Hepatocyte (in vitro differentiated cells): ENCODE measurements around the gene SNX5. TPM values are rescaled to one million over a fixed set of nuclear protein-coding genes. Genes with fewer than 3 reads are reported as not detected.

ENCODE experiments used
- DNase-seq: peaks from one replicate; pipeline ENCODE4 v3.0.0-alpha.2; 2016; ENCODE audit warnings: low spot score
- H2AFZ ChIP-seq: fragments of 200-600 bp; sonication (generic); 2 replicates; pipeline ENCODE4 v1.6.0; 2016; ENCODE audit warnings: antibody characterized with exemption, mild to moderate bottlenecking
- H3K27ac ChIP-seq: fragments of 200-600 bp; sonication (generic); 2 replicates; pipeline ENCODE4 v1.5.1; 2016; ENCODE audit warnings: mild to moderate bottlenecking
- H3K27me3 ChIP-seq: fragments of 200-600 bp; sonication (generic); 2 replicates; pipeline ENCODE4 v1.6.1; 2016
- H3K36me3 ChIP-seq: fragments of 200-600 bp; sonication (generic); replicated peaks from 2 replicates; pipeline ENCODE4 v1.5.1; 2016; ENCODE audit warnings: low read depth; ENCODE audit not compliant: insufficient read depth
- H3K4me1 ChIP-seq: fragments of 200-600 bp; sonication (generic); 2 replicates; pipeline ENCODE4 v1.5.1; 2016; ENCODE audit warnings: mild to moderate bottlenecking, moderate library complexity; ENCODE audit not compliant: insufficient read depth
- H3K4me2 ChIP-seq: fragments of 200-600 bp; sonication (generic); 2 replicates; pipeline ENCODE4 v1.6.0; 2016
- H3K4me3 ChIP-seq: fragments of 200-600 bp; sonication (generic); 2 replicates; pipeline ENCODE4 v1.5.1; 2016; ENCODE audit warnings: mild to moderate bottlenecking
- H3K79me2 ChIP-seq: fragments of 200-600 bp; sonication (generic); 2 replicates; pipeline ENCODE4 v1.6.0; 2017; ENCODE audit warnings: mild to moderate bottlenecking
- H3K9me2 ChIP-seq: fragments of 200-600 bp; sonication (generic); replicated peaks from 2 replicates; pipeline ENCODE4 v1.6.0; 2017; ENCODE audit warnings: mild to moderate bottlenecking; ENCODE audit not compliant: insufficient read depth
- H3K9me3 ChIP-seq: fragments of 200-600 bp; sonication (generic); 2 replicates; pipeline ENCODE4 v1.5.1; 2016; ENCODE audit warnings: low read depth, mild to moderate bottlenecking
- H4K20me1 ChIP-seq: fragments of 200-600 bp; sonication (generic); 2 replicates; pipeline ENCODE4 v1.6.0; 2016; ENCODE audit warnings: mild to moderate bottlenecking; ENCODE audit not compliant: insufficient read depth, poor library complexity, severe bottlenecking
- CTCF ChIP-seq: fragments of 200-600 bp; sonication (generic); IDR thresholded peaks from 2 replicates; pipeline ENCODE4 v1.5.1; 2016; ENCODE audit warnings: antibody characterized with exemption, mild to moderate bottlenecking; ENCODE audit not compliant: poor library complexity
- EZH2 ChIP-seq: fragments of 200-600 bp; sonication (generic); IDR thresholded peaks from 2 replicates; pipeline ENCODE4 v1.6.1; 2016; ENCODE audit warnings: antibody characterized with exemption, mild to moderate bottlenecking, borderline replicate concordance
- EZH2phosphoT487 ChIP-seq: fragments of 200-600 bp; sonication (generic); IDR thresholded peaks from one replicate; pipeline ENCODE4 v1.6.1; 2018; ENCODE audit warnings: antibody characterized with exemption, mild to moderate bottlenecking, low read depth, moderate library complexity; ENCODE audit not compliant: unreplicated experiment, severe bottlenecking
- WGBS: methylation state at CpG from one replicate; pipeline ENCODE4 v1.1.6; 2016; ENCODE audit warnings: low lambda C conversion rate; ENCODE audit errors: missing lambda C conversion rate; 5-methylcytosine and 5-hydroxymethylcytosine counted together
- polyA plus RNA-seq: library from polyadenylated mRNA; unstranded; fragments of >200 nt; fragmentation: Nextera tagmentation; extraction: Ambion mirVana; gene quantifications from 2 replicates; pipeline ENCODE4 v1.2.1, GENCODE V29; 2016
- total RNA-seq: library from RNA; depleted of rRNA; stranded (reverse); fragments of >200 nt; gene quantifications from 2 replicates; pipeline ENCODE4 v1.2.3, GENCODE V29; 2014

Gene SNX5
- total and polyA plus RNA-seq, 2 experiments from 2014 or later: 74.9 to 190 TPM

- DNase-seq: no peak
- H3K27me3 ChIP-seq: no peaks in the 10 kb centered on the region
- WGBS: 87% methylated on average over 7 of the region's 7 CpGs
- H3K9me3 ChIP-seq: no peaks in the 10 kb centered on the region
- TF ChIP-seq CTCF: no peak
- no peak for TF ChIP-seq EZH2
- TF ChIP-seq EZH2phosphoT487: no peak
- H3K27ac ChIP-seq: peak overlapping the region; percentile 97
- no peaks in the 10 kb centered on the region for H3K9me2 ChIP-seq
- H4K20me1 ChIP-seq: no peaks in the 10 kb centered on the region
- H3K4me2 ChIP-seq: peak overlapping the region; percentile 21
- H2AFZ ChIP-seq: peak overlapping the region; percentile 52
- no peaks in the 10 kb centered on the region for H3K36me3 ChIP-seq
- no peaks in the 10 kb centered on the region for H3K79me2 ChIP-seq
- H3K4me3 ChIP-seq: no peak overlapping the region
- peaks cover 30% of the 10 kb centered on the region for H3K4me1 ChIP-seq
Measured at GRCh38 chr20:17928211-17928611, 40.4 kb downstream of the SNX5 start.

- Histone ChIP-seq H3K9me2 (no peaks in the 10 kb centered on the region), H3K27ac (peak overlapping the region; percentile 58), H3K27me3 (no peaks in the 10 kb centered on the region), H3K4me2 (peak overlapping the region; percentile 14), H3K4me1 (peaks cover 30% of the 10 kb centered on the region), H4K20me1 (no peaks in the 10 kb centered on the region), H3K9me3 (no peaks in the 10 kb centered on the region), H3K4me3 (no peak overlapping the region), H3K79me2 (no peaks in the 10 kb centered on the region), H2AFZ (no peak overlapping the region), H3K36me3 (no peaks in the 10 kb centered on the region)
- 63% methylated on average over 1 of the region's 1 CpG for WGBS
- no peak for TF ChIP-seq EZH2phosphoT487
- TF ChIP-seq EZH2: no peak
- no peak for TF ChIP-seq CTCF
- DNase-seq: no peak
Measured at GRCh38 chr20:17925940-17926300, 42.7 kb downstream of the SNX5 start.

- Histone ChIP-seq H3K4me3 (no peak overlapping the region), H3K36me3 (no peaks in the 10 kb centered on the region), H3K27ac (peak overlapping the region; percentile 58), H3K4me1 (peaks cover 30% of the 10 kb centered on the region), H3K9me3 (no peaks in the 10 kb centered on the region), H3K79me2 (no peaks in the 10 kb centered on the region), H3K27me3 (no peaks in the 10 kb centered on the region), H3K9me2 (no peaks in the 10 kb centered on the region), H4K20me1 (no peaks in the 10 kb centered on the region), H2AFZ (no peak overlapping the region), H3K4me2 (peak overlapping the region; percentile 14)
- peak; percentile 78 for DNase-seq
- no peak for TF ChIP-seq EZH2
- no peak for TF ChIP-seq EZH2phosphoT487
- TF ChIP-seq CTCF: no peak
- 31% methylated on average over 11 of the region's 11 CpGs for WGBS
Measured at GRCh38 chr20:17925141-17925939, 43.3 kb downstream of the SNX5 start.

GRCh38 chr20:17921774-17922173 lies 46.8 kb downstream of the SNX5 start:
- no peak for TF ChIP-seq CTCF
- TF ChIP-seq EZH2phosphoT487: no peak
- TF ChIP-seq EZH2: no peak
- WGBS: 39% methylated on average over 1 of the region's 1 CpG
- Histone ChIP-seq H3K4me1 (peaks cover 19% of the 10 kb centered on the region), H3K27me3 (no peaks in the 10 kb centered on the region), H3K27ac (no peak overlapping the region), H2AFZ (no peak overlapping the region), H3K4me3 (no peak overlapping the region), H3K4me2 (no peak overlapping the region), H3K79me2 (no peaks in the 10 kb centered on the region), H3K36me3 (no peaks in the 10 kb centered on the region), H3K9me2 (no peaks in the 10 kb centered on the region), H4K20me1 (no peaks in the 10 kb centered on the region), H3K9me3 (no peaks in the 10 kb centered on the region)
- DNase-seq: no peak
